Breast epithelium (tissue), 4 donors: ENCODE data around the gene SV2C. TPM values are rescaled to one million over a fixed set of nuclear protein-coding genes. Genes with fewer than 3 reads are reported as not detected.

Experiments
- DNase-seq, 2 donors: peaks; one replicate each; pipeline ENCODE4 v3.0.0-alpha.2; 2019; ENCODE audit warnings: low spot score in 2 of 2
- H3K27ac ChIP-seq, 2 donors: fragments of 200-600 bp; sonication (generic) in 1 of 2; one replicate each; pipeline ENCODE4 v1.5.1; 2016 to 2019; ENCODE audit warnings: mild to moderate bottlenecking in 1 of 2
- H3K27me3 ChIP-seq, 2 donors: fragments of 200-600 bp; sonication (generic) in 1 of 2; one replicate each; pipeline versions ENCODE4 v1.5.1 to v1.6.0; 2017 to 2019; ENCODE audit warnings: control low read depth in 1 of 2, mild to moderate bottlenecking in 1 of 2
- H3K36me3 ChIP-seq: fragments of 200-600 bp; one replicate; pipeline ENCODE4 v1.5.1; 2019
- H3K4me1 ChIP-seq, 2 donors: fragments of 200-600 bp; sonication (generic); one replicate each; pipeline ENCODE4 v1.5.1; 2016 to 2019; ENCODE audit warnings: control low read depth in 1 of 2
- H3K4me3 ChIP-seq, 3 donors: fragments of 200-600 bp; sonication (generic); 1 replicate in 2 of 3; 2 replicates in 1 of 3; pipeline ENCODE4 v1.5.1; 2016 to 2019; ENCODE audit warnings: mild to moderate bottlenecking in 3 of 3, moderate library complexity in 2 of 3
- H3K9me3 ChIP-seq, 2 donors: fragments of 200-600 bp; sonication (generic) in 1 of 2; one replicate each; pipeline ENCODE4 v1.5.1; 2016 to 2019; ENCODE audit warnings: control low read depth in 1 of 2
- CTCF ChIP-seq, 3 donors: fragments of 450-650 bp; IDR thresholded peaks; one replicate each; pipeline ENCODE4 v1.5.1; 2016 to 2017; ENCODE audit warnings: antibody characterized with exemption in 3 of 3, mild to moderate bottlenecking in 3 of 3, moderate library complexity in 3 of 3
- POLR2A ChIP-seq: fragments of 450-650 bp; IDR thresholded peaks from one replicate; pipeline ENCODE4 v1.6.1; 2016; ENCODE audit warnings: antibody characterized with exemption, mild to moderate bottlenecking, moderate library complexity
- POLR2AphosphoS5 ChIP-seq, 3 donors: sonication (generic); formaldehyde crosslinking; IDR thresholded peaks; one replicate each; pipeline ENCODE4 v1.6.1; 2017; ENCODE audit warnings: antibody characterized with exemption in 3 of 3
- intact Hi-C: fragments of 100-400 bp; cut with DNase I; formaldehyde crosslinking; loops from one replicate; pipeline ENCODE4 v1.15.1; 2023; ENCODE audit warnings: low total_unique reads
- total RNA-seq, 3 donors: library from RNA; depleted of rRNA; stranded (reverse); fragments of >200 nt; gene quantifications; one replicate each; pipeline ENCODE4 v1.1.0, GENCODE V29; 2016

Gene SV2C
- total RNA-seq, 3 donors from 2014 or later: 0.32 to 1.3 (median 0.59) TPM

- Histone ChIP-seq H3K27ac (peak overlapping the region in 1 of 2 donors; percentile 68), H3K27me3 (no peaks in the 10 kb centered on the region), H3K36me3 (no peaks in the 10 kb centered on the region), H3K4me1 (no peaks in the 10 kb centered on the region), H3K9me3 (no peaks in the 10 kb centered on the region), H3K4me3 (no peak overlapping the region)
- TF ChIP-seq POLR2A (no peak), POLR2AphosphoS5 (IDR thresholded peaks at IDR 0.05) (no peak), CTCF (IDR thresholded peaks at IDR 0.05) (no peak)
- intact Hi-C loops: no loop called here
- no peak for DNase-seq
Observed at GRCh38 chr5:76379855-76380254, 296.7 kb downstream of the SV2C start.

- Histone ChIP-seq H3K9me3 (no peaks in the 10 kb centered on the region), H3K27me3 (no peaks in the 10 kb centered on the region), H3K4me1 (no peaks in the 10 kb centered on the region), H3K27ac (no peak overlapping the region), H3K4me3 (no peak overlapping the region), H3K36me3 (no peaks in the 10 kb centered on the region)
- no peak for TF ChIP-seq CTCF (IDR thresholded peaks at IDR 0.05)
- no peak for TF ChIP-seq POLR2AphosphoS5 (IDR thresholded peaks at IDR 0.05)
- no peak for TF ChIP-seq POLR2A
- intact Hi-C loops: no loop called here
- no peak for DNase-seq
Observed at GRCh38 chr5:76380346-76381066, 297.3 kb downstream of the SV2C start.

GRCh38 chr5:76383126-76383832 is 300.1 kb downstream of the SV2C start:
- Histone ChIP-seq H3K4me3 (no peak overlapping the region), H3K27ac (no peak overlapping the region), H3K27me3 (no peaks in the 10 kb centered on the region), H3K4me1 (no peaks in the 10 kb centered on the region), H3K9me3 (no peaks in the 10 kb centered on the region), H3K36me3 (no peaks in the 10 kb centered on the region)
- no peak for DNase-seq
- TF ChIP-seq POLR2A: no peak
- TF ChIP-seq POLR2AphosphoS5 (IDR thresholded peaks at IDR 0.05): no peak
- intact Hi-C loops: no loop called here

DNA sequence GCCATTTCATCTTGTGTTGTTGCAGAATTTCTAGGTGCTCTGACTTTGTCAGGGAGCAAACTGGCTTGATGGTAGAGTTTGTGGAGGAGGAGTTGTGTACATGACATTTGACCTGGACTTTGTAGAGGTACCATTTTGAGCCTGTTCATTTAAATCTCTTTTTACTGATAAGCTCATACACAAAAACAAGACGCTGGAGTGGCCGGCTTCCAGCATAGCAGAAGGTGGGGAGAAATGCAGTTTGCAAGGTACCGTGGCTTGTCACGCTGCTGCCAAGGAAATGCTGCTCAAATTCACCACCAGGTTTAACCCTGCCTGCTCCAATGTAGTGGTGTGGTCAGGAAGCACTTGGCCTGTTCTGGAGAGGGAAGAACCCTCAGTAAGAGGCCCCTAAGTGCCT is 301.0 kb downstream of the SV2C start:
- Histone ChIP-seq H3K27ac (peak overlapping the region in 1 of 2 donors; percentile 32), H3K27me3 (no peaks in the 10 kb centered on the region), H3K9me3 (no peaks in the 10 kb centered on the region), H3K4me1 (no peaks in the 10 kb centered on the region), H3K36me3 (no peaks in the 10 kb centered on the region), H3K4me3 (no peak overlapping the region)
- DNase-seq: no peak
- TF ChIP-seq POLR2A: no peak
- no peak for TF ChIP-seq POLR2AphosphoS5 (IDR thresholded peaks at IDR 0.05)
- TF ChIP-seq CTCF (IDR thresholded peaks at IDR 0.05): no peak
- intact Hi-C loops: no loop called here

DNA sequence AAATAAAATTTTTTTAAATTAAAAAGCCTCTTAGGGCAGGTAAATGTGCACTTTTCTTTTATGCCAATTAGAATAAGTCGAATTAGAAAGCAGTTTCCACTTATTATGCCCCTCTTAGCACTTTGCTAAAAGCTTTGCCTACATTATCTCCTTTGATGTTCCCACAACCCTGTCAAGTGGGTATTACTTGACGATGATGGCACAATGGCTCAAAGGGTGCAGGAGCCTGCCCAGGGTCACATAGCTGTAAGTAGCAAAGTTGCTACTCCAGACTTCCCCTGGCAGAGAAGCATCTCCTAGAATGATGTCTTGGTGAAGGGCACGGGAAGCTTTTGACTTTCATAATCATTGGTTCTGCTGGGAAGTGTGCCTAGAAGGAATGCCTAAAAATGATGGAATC is 301.5 kb downstream of the SV2C start:
- Histone ChIP-seq H3K4me1 (no peaks in the 10 kb centered on the region), H3K4me3 (no peak overlapping the region), H3K9me3 (no peaks in the 10 kb centered on the region), H3K27ac (peak overlapping the region; percentile 3 to 40), H3K27me3 (no peaks in the 10 kb centered on the region), H3K36me3 (no peaks in the 10 kb centered on the region)
- intact Hi-C loops: no loop called here
- no peak for DNase-seq
- TF ChIP-seq CTCF (IDR thresholded peaks at IDR 0.05): no peak
- no peak for TF ChIP-seq POLR2A
- no peak for TF ChIP-seq POLR2AphosphoS5 (IDR thresholded peaks at IDR 0.05)
